Subcutaneous adipose tissue (tissue), 4 donors: Measurements from ENCODE around the gene DPYD. TPM values are rescaled to one million over a fixed set of nuclear protein-coding genes. Genes with fewer than 3 reads are reported as not detected.

ENCODE experiments used
- total RNA-seq, 4 donors: library from RNA; depleted of rRNA; stranded (reverse); fragments of >200 nt; gene quantifications; one replicate each; pipeline ENCODE4 v1.1.0, GENCODE V29; 2016
- TF ChIP-seq, protein P1 (sequence below): fragments of 450-650 bp; IDR thresholded peaks from one replicate; pipeline ENCODE4 v1.5.1; 2016; ENCODE audit warnings: low read depth, mild to moderate bottlenecking, control low read depth, antibody characterized with exemption, moderate library complexity

Gene DPYD
- total RNA-seq, 4 donors from 2014 or later, result 47.1 to 100 (median 68.0) TPM

DNA sequence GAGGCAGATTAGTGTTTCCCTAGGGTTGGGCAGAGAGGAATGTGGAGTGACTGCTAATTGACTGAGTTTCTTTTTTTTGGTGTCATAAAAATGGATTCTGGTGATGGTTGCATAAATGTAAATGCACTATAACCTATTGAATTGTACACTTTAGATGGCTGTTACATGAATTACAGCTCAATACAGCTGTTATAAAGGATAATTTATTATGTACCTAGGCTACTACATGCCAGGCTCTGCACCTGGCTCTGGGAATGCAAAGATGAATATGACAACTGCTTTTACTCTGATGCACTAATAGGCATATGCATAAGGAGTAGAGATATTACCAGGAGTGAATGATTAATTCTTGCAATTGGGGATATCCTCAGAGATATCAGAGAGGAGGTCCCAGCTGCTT, 854.0 kb downstream of the DPYD start:
- TF ChIP-seq, protein P1, sequence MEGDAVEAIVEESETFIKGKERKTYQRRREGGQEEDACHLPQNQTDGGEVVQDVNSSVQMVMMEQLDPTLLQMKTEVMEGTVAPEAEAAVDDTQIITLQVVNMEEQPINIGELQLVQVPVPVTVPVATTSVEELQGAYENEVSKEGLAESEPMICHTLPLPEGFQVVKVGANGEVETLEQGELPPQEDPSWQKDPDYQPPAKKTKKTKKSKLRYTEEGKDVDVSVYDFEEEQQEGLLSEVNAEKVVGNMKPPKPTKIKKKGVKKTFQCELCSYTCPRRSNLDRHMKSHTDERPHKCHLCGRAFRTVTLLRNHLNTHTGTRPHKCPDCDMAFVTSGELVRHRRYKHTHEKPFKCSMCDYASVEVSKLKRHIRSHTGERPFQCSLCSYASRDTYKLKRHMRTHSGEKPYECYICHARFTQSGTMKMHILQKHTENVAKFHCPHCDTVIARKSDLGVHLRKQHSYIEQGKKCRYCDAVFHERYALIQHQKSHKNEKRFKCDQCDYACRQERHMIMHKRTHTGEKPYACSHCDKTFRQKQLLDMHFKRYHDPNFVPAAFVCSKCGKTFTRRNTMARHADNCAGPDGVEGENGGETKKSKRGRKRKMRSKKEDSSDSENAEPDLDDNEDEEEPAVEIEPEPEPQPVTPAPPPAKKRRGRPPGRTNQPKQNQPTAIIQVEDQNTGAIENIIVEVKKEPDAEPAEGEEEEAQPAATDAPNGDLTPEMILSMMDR, result no peak

DNA sequence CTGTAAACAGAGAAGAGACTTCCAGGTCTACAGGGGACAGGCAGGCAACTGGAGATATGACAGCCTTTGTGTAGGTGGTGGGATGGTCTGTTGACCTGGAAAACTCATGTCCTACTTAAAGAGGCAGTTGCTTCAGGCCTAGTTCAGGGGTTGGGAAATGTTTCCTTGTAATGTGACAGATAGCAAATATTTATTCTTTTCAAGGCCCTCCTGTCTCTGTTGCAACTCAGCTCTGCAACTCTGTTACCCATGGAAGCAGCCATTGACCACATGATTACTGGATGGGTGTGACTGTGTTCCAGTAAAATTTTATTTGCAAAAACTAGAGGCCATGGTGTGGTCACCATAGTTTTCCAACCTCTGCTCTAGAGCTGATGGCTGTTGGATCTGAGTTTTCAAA, 857.3 kb downstream of the DPYD start:
- TF ChIP-seq, protein P1, result no peak

DNA sequence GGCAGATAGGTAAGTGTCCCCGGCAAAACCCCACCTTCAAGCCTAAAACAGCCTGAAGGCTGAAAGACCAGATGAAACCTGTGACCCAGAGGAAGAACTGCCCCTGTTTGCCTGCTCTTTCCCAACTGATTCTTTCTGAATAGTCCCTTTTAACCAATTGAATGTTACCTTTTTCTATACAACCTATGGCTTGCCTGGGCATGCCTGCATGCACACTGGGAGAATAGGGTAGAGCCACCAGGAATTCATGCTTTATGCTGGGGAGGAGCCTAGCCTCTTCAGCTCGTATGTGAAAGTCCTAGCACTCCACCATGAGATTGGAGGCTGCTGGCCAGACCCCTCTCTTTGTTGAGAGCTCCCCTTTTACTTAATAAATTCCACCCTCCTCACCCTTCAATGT, 859.2 kb downstream of the DPYD start:
- TF ChIP-seq, protein P1, result no peak

DNA sequence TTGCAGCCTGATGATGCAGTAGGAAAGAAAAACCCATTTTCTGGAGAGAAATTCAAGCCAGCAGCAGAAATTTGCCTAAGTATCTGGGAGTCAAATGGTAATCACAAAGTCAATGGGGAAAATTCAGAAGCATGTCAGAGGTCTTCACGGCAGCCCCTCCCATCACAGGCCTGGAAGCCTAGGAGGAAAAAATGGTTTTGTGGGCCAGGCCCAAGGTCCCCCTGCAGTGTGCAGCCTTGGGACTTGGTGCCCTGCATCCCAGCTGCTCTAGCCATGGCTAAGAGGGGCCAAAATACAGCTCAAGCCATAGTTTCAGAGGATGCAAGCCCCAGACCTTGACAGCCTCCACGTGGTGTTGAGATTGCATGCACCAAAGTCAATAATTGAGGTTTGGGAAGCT, 864.4 kb downstream of the DPYD start:
- TF ChIP-seq, protein P1, result no peak

DNA sequence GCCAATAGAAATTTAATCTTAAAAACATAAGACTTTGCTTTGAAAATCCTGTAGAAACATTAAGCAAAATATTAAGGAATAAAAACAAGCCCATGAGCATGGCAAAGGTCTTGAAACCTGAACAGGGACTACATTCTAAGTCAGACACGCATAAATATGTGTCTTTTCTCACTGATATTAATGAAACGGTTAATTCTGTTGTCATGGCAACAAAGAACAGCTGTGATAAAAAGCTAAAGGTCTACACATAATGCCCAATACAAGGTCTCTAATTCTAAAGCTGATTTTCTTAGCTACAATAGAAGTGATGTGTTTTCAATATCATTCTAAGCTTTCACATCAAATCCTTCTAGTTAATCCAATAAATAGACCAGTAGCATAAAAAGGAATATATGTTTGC, 867.6 kb downstream of the DPYD start:
- TF ChIP-seq, protein P1, result no peak

DNA sequence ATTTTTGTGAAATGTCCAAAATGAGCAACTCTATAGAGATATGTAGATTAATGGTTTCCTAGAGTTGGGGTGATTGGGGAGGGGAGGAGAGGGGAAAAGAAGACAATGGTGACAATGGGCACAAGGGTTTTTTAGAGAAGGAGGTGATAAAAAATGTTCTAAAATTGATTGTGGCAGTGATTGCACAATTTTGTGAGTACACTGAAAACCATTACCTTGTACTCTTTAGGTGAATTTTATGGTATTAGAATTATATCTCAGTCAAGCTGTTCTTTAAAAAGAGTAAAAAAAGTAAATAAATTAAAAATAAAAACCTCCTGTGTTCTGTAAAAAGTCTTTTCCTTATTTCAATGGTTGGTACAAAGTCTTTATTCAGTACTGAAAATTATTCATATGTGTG, 869.0 kb downstream of the DPYD start:
- TF ChIP-seq, protein P1, result no peak

DNA sequence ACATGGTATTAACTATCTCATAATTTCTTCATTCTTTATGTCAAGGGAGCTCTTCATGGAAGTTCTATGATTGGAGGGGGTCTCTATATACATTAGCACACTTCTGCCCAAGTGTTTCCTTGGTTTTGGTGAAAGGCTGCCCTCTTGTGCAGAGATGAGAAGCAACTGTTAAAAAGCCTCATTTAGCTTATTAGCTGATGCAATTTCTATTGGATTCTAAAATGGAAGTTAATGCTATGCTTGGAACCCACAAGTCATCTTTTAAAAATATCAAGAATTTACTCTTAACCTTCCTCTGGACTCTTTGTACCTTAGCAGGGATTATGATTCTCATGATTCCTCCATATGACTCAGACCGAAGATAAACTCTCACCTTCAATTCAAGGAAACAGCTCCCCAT, 870.3 kb downstream of the DPYD start:
- TF ChIP-seq, protein P1, result no peak
